Activated CD8-positive, alpha-beta memory T cell treated with anti-CD3 and anti-CD28 coated beads for 4 hours (primary cell): Measurements from ENCODE around the gene OSBP2.

ENCODE experiments used
- DNase-seq, 2 donors: peaks; one replicate each; pipeline ENCODE4 v3.0.0-alpha.2; 2020; ENCODE audit warnings: low read depth in 2 of 2

Gene OSBP2

DNA sequence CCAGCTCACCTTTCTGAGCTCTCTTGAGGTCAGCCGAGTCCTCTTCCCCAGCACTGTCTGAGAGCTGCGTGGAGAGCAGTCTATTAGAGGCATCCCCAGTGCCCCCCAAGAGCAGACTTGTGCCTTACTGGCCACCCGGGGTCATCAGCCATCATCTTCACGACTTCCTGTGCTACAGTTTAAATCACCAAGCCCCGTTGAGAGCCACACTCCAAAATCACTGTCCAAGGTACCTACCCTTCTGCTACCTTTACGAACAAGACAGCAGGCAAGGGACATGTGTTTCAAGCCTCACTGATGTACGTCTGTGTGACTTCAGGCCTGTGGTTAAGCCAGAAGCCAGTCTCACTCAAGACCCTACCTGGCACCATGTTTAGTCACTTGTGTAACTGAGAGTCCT lies 238.8 kb downstream of the OSBP2 start:
- DNase-seq = no peak

DNA sequence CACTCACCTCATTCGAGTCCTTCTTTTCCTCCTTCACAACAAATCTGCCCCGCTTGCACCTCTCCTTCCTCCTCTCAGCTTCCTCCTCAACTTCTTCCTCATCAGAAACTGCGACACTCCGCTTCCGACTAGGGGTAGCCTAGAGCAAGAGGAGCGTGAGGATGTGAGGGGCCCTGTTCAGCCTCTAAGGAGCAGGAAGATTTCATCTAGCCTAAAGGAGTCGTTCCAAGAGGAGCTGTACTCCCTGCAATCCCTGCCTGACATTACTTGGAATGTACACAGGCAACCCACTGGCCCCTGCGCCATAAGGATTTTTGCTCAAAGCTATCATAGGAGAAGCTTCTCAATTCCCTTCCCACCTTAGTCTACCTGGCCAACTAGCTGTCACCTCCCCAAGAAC lies 239.4 kb downstream of the OSBP2 start:
- no peak for DNase-seq

DNA sequence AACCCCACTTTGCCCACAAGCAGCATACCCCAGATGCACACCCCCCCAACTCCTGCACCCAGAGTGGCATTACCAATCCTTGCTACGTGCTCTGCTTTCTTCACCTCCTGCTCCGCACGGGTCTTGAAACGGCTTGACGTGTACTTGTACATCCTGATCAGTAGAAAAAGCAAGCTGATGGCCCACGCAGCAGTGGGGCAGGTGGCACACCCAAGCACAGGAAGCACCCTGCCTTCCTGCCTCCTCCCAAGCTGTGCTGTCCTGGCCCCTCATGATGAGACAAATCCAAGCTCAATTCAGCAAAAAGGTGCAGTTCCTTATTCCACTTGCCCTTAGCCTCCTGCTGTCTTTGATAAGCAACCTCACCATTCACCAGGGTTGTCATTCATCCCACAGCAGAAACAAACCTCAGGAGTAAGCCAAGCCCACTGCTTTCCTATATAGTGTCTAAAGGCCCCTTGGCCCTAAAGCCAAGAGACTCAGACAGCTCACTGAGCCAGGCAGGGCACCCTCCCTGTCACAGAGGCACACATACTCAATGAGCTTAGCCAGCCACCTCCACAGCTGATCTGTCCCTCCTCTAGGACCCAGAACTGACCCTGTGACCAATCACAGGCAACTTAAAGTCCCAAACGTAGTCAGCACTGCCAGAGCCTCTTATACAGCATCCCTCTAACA lies 246.2 kb downstream of the OSBP2 start:
- no peak for DNase-seq

DNA sequence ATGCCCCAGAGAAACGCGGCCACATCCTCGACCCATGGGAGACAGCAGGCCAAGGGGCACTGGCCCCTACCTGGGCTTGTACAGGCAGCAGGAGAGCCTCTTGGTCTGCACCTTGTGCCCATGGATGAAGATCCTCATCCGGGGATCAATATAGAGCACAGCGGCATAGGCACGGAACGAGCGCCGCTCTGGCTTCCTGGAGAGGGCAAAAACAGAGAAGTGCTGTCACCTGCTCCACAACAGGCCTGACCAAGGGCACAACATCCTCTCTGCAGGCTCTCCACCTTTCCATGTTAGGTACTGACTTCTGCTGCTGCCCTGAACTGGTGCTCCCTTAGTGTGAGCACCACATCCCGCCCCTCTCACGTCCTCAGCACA lies 246.7 kb downstream of the OSBP2 start:
- no peak for DNase-seq

DNA sequence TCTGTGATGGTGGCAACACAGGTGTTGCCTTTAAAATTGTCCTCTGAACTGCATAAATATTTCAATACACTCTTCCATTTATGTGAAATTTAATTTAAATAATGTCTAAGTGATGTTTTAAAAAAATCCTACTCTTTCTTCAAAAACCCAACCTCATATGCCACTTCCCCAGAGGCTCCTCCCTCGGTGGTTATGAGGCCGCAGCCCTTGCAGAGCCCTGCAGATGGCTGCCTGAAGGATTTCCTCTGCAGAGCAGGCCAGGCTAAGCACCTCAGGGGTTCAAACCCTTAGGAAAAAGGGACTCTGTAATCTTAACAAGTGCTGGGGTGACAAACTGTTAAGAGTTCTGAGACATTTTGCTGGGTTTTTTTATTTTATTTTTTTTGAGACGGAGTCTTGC lies 248.7 kb downstream of the OSBP2 start:
- DNase-seq = no peak

DNA sequence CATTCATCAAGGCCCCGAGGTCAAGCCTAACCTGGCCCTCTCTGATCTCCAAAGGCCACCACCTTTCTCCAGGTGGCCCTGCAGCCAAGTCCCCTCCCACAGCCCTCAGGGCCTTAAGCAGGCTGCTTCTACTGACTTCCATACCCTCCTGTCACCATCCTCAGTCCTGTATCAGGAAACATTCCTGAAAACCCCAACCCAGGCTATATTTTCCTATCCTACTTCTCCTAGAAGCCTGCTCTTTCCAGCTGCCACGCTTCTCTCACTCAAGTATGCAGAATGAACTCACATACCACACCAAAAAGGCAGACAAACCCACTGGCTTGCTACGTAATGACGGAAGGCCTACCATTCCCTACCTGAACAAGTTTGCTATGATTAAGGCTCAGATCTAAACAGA lies 250.3 kb downstream of the OSBP2 start:
- DNase-seq = no peak

DNA sequence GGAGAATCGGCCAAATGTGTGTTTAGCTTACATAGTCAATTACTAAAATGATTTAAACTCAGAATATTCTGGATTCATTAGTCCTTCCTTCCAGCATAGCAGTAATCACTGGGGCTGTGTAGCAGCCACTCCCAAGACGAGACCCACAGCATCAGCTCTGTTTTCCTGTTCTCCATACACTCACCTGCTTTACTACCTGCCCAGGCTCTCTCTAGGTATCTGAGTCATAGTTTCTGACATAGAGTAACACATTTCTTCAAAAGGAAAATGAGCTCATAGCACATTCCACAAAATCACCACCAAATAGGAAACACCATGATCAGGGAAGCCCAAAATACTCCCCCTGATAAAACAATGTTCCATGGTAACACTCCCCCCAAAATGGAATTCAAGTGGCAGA lies 251.0 kb downstream of the OSBP2 start:
- DNase-seq = no peak

DNA sequence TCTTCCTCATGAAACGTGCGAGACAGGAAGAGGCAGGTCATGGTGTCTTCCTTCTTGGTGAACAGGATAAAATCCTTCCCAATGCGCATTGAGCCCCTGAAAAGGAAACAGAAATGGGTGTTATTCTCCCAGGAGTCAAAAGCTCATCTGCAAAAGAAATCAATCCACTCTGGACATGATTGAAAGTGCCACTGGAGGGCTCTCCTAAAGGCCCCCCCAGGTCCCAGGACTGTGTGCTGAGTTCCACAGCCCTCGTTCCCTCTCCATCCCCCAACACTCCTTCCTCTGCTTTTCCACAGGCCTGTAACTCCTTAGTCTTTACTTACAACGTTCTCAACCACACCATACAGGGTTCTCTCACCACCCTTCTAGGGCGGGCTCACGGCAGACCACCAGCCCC lies 251.7 kb downstream of the OSBP2 start:
- no peak for DNase-seq

DNA sequence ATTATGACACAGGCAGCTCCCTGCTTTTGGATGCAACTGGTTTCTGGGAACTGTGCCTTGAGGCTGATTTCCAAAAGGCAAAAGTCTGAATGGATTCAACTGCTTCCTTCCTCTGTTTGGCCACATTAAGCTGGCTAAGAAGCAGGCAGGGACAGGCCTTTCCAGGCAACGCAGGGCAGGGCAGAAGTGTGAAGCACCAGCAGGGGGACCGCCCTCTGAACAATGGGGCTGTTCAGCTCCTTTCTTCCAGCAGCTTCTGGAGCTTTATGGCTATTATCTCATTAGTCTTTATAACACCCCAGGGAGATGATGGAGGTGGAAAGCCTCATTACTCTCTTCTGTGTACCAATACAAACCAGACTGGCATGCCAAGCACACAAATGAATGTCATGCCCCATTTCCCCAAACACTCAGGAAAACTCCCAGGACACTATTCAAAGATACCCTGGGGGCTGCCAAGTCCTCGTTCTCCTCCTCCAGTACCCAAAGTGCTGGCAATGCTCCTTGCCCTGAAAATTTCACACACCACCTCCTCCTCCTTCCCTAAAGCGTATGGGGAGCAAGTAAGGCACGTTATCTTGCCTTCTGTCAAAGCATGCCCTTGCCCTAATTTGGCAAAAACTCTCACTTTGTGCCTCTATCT lies 252.6 kb downstream of the OSBP2 start:
- DNase-seq = no peak

DNA sequence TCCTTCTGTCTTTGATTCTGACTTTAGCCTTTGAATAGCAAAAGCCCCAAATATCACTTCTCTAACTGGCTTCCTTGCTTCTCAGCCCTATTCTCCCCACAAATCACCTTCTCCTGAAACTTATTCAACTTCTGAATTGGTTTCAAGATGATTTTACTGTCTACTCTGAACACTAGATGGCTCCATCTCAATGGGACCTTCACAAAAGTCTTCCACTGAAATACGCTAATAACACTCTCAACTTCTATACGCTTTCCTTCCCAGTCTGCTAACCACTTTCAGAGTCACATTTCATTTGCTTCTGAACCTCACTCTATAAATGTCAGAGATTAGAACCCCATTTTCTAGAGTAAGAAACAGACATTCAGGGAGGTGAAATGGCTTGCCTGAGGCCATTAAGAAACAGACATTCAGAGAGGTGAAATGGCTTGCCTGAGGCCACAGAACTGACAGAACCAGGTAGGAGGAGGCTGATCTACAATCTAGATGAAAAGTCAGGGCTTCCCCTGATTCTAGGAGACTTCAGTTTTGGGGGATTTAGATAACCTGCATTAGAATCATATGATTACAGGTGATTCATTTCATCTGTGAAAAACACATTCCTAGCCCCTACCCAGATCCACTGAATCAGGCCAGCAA lies 253.3 kb downstream of the OSBP2 start:
- no peak for DNase-seq

DNA sequence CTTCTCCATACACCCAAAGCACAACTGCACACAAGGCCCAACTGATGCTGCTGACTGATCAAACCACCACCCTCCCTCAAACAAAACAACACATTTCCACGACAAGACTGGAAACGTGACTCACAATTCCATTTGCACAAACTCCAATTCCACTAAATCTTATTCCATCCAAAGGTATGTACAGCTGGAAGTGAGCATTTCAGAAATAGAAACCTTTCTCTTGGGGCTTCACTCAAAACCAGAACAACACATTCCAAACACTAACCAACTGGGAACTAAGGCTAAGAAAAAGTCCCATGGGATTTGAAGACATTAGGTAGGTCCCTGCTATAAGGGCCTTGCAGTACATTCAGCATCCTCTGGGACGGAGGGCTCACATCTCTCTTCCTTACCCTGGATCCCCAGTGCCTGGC lies 254.3 kb downstream of the OSBP2 start:
- DNase-seq = no peak

DNA sequence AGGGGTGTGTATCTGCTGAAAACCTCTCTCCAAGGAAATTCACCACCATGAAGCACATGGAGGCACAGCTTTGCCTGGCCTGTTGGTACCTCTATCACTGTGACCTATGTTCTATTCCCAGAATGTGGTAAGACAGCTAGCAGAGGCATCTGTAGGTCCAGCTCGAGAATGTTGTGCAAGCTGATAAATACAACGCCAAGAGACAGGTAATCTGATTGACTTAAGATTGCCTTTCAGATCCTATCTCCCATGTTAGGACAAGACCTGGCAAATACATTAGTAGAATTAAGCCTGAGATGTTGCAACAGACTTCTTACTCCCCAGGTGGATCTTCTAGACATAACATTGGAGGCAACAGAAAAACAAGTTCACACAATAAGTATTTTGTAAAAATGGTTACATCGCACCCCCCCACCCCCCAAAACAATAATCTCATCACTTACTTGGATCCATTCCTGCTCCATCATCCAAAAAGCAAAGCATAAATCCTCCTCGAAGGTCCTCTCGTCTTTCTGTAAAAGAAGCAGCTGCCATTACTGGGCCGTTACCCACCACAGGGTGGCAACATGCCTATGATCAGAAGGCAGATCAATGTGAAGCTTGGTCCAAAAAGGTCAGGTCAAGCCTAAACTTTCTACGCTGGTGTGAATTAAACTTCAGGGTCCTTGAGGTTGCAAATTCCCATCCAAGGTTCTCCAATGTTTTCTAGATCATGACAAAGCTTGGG lies 255.4 kb downstream of the OSBP2 start:
- no peak for DNase-seq

DNA sequence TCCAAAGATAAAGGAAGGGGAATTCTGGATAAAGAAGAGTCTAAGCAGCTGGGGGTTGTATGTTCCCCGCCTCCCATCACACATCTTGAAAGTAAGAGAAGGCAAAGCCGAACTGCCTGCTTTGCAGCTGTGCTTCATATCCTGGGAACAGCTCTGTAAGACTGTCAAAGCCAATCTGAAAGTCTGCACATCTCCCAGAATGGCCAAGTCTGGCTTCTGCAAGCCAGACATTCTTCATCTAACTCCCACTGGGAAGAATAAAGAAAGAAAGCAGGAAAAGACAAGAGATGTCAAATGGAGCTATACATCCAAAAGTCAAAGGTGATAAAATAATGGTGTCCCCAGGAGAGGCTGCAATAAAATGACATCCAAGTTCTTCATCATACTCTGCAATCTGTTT lies 258.5 kb downstream of the OSBP2 start:
- DNase-seq = no peak

DNA sequence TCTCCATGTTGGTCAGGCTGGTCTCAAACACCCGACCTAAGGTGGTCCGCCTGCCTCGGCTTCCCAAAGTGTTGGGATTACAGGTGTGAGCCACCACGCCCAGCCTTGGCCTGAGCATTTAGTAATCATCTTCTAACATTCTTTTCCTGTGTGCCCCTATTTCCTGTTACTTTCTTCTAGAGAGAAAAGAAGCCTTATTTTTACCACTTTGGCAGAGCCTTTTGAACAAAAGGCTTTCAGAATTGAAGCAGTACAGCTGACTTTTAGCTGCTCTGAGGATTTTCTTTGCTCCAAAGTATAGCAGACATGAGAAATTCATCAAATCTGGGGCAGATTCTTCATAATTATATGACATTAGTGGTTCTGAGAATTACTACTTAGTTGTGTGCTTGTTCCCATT lies 260.5 kb downstream of the OSBP2 start:
- no peak for DNase-seq
